D721Med (cell line): ENCODE measurements around the gene MARS1.
"Not testable (repeated sequence)": the region's sequence is repeated elsewhere in the genome, so short reads cannot be mapped to it uniquely, and the experiment has no call there.

Source experiments
- DNase-seq: peaks from one replicate; pipeline ENCODE4 v3.0.0; 2011; ENCODE audit warnings: low spot score; ENCODE audit not compliant: insufficient read length
- FAIRE-seq: peaks from 2 replicates; lab custom pipeline; 2011; peaks lifted over from hg19 to GRCh38; lab: Jason Lieb, UNC
- CTCF ChIP-seq: IDR thresholded peaks from 2 replicates; pipeline ENCODE4 v1.5.1; 2012; ENCODE audit warnings: mild to moderate bottlenecking, control low read depth; ENCODE audit not compliant: insufficient read depth; ENCODE audit errors: missing control alignments

Gene MARS1

DNA sequence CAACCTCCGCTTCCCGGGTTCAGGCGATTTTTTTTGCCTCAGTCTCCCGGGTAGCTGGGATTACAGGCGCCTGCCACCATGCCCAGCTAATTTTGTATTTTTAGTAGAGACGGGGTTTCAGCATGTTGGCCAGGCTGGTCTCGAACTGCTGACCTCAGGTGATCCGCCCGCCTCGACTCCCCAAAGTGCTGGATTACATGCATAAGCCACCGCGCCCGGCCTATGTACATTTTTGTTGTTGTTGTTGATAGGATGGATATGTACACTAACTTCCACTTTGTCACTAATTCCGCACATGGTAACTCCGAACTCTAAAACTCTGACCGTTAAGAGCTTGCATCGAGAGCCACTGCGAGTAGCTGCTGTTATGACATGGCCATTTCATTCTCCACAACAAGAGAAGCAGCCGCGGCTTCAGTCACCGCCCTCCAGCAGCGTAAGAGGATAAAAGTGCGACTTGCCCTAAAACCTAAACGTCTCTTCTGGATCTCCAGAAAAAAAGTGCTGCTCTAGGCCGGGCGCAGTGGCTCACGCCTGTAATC, 742 bp upstream of the MARS1 start:
- DNase-seq (no peak), FAIRE-seq (no peak)
- TF ChIP-seq CTCF = no peak

DNA sequence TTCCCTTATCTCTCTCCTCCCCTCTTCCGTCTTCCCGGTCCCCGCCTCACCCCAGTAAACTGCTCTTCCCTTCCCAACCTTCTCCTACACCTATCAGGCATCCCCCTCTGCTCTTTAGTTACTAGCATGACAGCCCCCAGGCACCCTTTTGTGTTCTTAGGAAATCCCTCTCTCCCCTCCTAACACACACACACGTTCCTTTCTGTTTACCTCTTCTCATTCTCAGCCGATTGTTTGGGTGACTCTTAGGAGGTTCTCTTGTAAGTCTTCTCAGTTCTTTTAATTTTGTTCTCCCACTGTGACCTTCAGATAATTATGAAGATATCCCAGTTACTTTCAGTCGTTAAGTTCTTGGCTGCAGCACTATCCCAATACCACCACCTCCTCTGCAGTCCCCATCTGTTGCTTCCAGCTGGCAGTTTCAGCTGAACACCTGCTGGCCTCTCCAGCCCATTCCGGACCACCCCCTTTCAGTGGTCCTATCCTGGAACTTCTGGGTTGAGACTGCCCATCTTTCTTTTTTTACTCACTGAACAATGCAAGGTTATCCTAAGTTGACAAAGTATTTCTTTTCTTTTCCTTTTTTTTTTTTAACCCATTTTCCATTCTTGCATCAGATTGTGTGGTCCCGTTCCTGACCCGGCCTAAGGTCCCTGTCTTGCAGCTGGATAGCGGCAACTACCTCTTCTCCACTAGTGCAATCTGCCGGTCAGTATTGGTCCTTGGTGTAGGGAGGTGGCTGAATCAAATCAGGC, 711 bp downstream of the MARS1 start:
- no peak for FAIRE-seq
- no peak for DNase-seq
- no peak for TF ChIP-seq CTCF

GRCh38 chr12:57489157-57489641, 1.3 kb downstream of the MARS1 start:
- FAIRE-seq (no peak), DNase-seq (no peak)
- no peak for TF ChIP-seq CTCF

- no peak for FAIRE-seq
- no peak for TF ChIP-seq CTCF
Measured at GRCh38 chr12:57490126-57490525, 2.3 kb downstream of the MARS1 start.

GRCh38 chr12:57491393-57492280, 3.8 kb downstream of the MARS1 start:
- no peak for DNase-seq
- TF ChIP-seq CTCF = peak; percentile 14
- no peak for FAIRE-seq

More at GRCh38 chr12:57490126-57490525, 2.3 kb downstream of the MARS1 start:
- DNase-seq = no peak

DNA sequence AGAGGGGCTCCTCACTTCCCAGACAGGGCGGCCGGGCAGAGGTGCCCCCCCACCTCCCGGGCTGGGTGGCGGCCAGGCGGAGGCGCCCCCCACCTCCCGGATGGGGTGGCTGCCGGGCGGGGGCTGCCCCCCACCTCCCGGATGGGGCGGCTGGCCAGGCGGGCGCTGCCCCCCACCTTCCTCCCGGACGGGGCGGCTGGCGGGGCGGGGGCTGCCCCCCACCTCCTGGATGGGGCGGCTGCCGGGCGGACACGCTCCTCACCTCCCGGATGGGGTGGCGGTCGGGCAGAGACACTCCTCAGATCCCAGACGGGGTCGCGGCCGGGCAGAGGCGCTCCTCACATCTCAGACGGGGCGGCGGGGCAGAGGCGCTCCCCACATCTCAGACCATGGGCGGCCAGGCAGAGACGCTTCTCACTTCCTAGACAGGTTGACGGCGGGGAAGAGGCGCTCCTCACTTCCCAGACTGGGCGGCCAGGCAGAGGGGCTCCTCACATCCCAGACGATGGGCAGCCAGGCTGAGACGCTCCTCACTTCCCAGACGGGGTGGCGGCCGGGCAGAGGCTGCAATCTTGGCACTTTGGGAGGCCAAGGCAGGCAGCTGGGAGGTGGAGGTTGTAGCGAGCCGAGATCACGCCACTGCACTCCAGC, 7.3 kb downstream of the MARS1 start:
- not testable (repeated sequence) for FAIRE-seq

DNA sequence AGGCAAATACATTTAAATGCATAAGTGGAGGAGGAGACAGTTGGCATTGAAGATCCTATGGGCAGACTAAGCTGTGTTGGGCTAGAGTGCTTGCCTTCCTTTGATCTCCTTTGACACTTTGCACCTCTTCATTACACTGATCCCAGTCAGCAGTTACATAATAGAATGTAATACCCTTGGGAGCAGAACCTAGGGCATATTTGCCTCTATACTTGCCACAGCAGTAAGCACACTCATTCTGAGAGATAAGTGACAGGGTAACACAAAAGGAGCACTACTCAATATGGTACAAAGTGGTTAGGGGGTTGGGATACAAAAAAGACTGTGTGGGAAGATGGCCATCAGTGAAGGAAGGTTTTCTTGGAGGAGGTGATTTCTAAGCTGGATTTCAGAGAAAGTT, 9.0 kb downstream of the MARS1 start:
- FAIRE-seq = no peak

More for the DNA sequence above, 7.3 kb downstream of the MARS1 start:
- not testable (repeated sequence) for DNase-seq

More for the DNA sequence above, 9.0 kb downstream of the MARS1 start:
- no peak for DNase-seq
- no peak for TF ChIP-seq CTCF
